Trophoblast cell (in vitro differentiated cells and primary cell): ENCODE measurements around the gene UTRN.

Experiments
- DNase-seq, 2 donors: peaks; one replicate each; pipeline ENCODE4 v3.0.0-alpha.2; 2016
- H2AFZ ChIP-seq: 2 replicates; pipeline ENCODE4 v1.6.1; 2013; ENCODE audit warnings: low read length, moderate library complexity, mild to moderate bottlenecking; ENCODE audit not compliant: insufficient read depth, poor library complexity
- H2AK5ac ChIP-seq: 2 replicates; pipeline ENCODE4 v1.6.1; 2013; ENCODE audit warnings: mild to moderate bottlenecking, low read length
- H2BK120ac ChIP-seq: 2 replicates; pipeline ENCODE4 v1.6.1; 2013; ENCODE audit warnings: low read length, mild to moderate bottlenecking, moderate library complexity; ENCODE audit not compliant: insufficient read depth, poor library complexity
- H2BK12ac ChIP-seq: 2 replicates; pipeline ENCODE4 v1.6.1; 2013; ENCODE audit warnings: mild to moderate bottlenecking, low read length, moderate library complexity
- H2BK5ac ChIP-seq: 2 replicates; pipeline ENCODE4 v1.6.1; 2013; ENCODE audit warnings: low read length, low read depth, moderate library complexity, mild to moderate bottlenecking; ENCODE audit not compliant: poor library complexity
- H3K14ac ChIP-seq: 2 replicates; pipeline ENCODE4 v1.6.1; 2013; ENCODE audit warnings: mild to moderate bottlenecking, low read length
- H3K18ac ChIP-seq: 2 replicates; pipeline ENCODE4 v1.6.1; 2013; ENCODE audit warnings: mild to moderate bottlenecking, low read length
- H3K23ac ChIP-seq: 2 replicates; pipeline ENCODE4 v1.6.1; 2013; ENCODE audit warnings: low read length
- H3K27ac ChIP-seq: 2 replicates; pipeline ENCODE4 v1.5.1; 2013; ENCODE audit warnings: low read depth, mild to moderate bottlenecking, inconsistent platforms, low read length, moderate library complexity
- H3K27me3 ChIP-seq: 2 replicates; pipeline ENCODE4 v1.6.1; 2013; ENCODE audit warnings: inconsistent platforms, mild to moderate bottlenecking, low read length, moderate library complexity; ENCODE audit not compliant: insufficient read depth
- H3K36me3 ChIP-seq, 2 experiments: 1 replicate in 1 of 2; 2 replicates in 1 of 2; pipeline ENCODE4 v1.6.1; 2013; ENCODE audit warnings: low read length in 2 of 2, mild to moderate bottlenecking in 2 of 2, moderate library complexity in 1 of 2; ENCODE audit not compliant: insufficient read depth in 2 of 2, control insufficient read depth in 1 of 2
- H3K4ac ChIP-seq: 2 replicates; pipeline ENCODE4 v1.6.1; 2013; ENCODE audit warnings: low read depth, mild to moderate bottlenecking, low read length, moderate library complexity
- H3K4me1 ChIP-seq, 2 experiments: 1 replicate in 1 of 2; 2 replicates in 1 of 2; pipeline ENCODE4 v1.6.1; 2013; ENCODE audit warnings: low read length in 2 of 2, mild to moderate bottlenecking in 2 of 2, moderate library complexity in 1 of 2; ENCODE audit not compliant: insufficient read depth in 2 of 2, control insufficient read depth in 1 of 2
- H3K4me2 ChIP-seq: 2 replicates; pipeline ENCODE4 v1.6.1; 2013; ENCODE audit warnings: inconsistent platforms, mild to moderate bottlenecking, low read length, moderate library complexity
- H3K4me3 ChIP-seq: 2 replicates; pipeline ENCODE4 v1.5.1; 2013; ENCODE audit warnings: mild to moderate bottlenecking, low read depth, low read length, inconsistent platforms
- H3K79me1 ChIP-seq: one replicate; pipeline ENCODE4 v1.6.1; 2013; ENCODE audit warnings: low read length
- H3K79me2 ChIP-seq: 2 replicates; pipeline ENCODE4 v1.6.1; 2013; ENCODE audit warnings: low read length, mild to moderate bottlenecking; ENCODE audit not compliant: control insufficient read depth, insufficient read depth, poor library complexity
- H3K9ac ChIP-seq: 2 replicates; pipeline ENCODE4 v1.6.1; 2013; ENCODE audit warnings: mild to moderate bottlenecking, low read length
- H3K9me3 ChIP-seq: 2 replicates; pipeline ENCODE4 v1.6.1; 2013; ENCODE audit warnings: low read depth, mild to moderate bottlenecking, control low read depth, inconsistent platforms, low read length; ENCODE audit not compliant: insufficient read depth
- H4K12ac ChIP-seq: 2 replicates; pipeline ENCODE4 v1.6.1; 2013; ENCODE audit warnings: low read depth, mild to moderate bottlenecking, low read length, moderate library complexity
- H4K8ac ChIP-seq: 2 replicates; pipeline ENCODE4 v1.6.1; 2013; ENCODE audit warnings: low read depth, mild to moderate bottlenecking, low read length, moderate library complexity
- H4K91ac ChIP-seq: one replicate; pipeline ENCODE4 v1.6.1; 2013; ENCODE audit warnings: low read depth, mild to moderate bottlenecking, low read length, moderate library complexity
- WGBS: extraction: QIAGEN DNeasy Blood & Tissue Kit; methylation state at CpG from one replicate; pipeline ENCODE4 v1.1.7; 2013; ENCODE audit warnings: missing lambda C conversion rate; ENCODE audit not compliant: insufficient read length, insufficient coverage; ENCODE audit errors: extremely low coverage; 5-methylcytosine and 5-hydroxymethylcytosine counted together

UTRN gene

DNA sequence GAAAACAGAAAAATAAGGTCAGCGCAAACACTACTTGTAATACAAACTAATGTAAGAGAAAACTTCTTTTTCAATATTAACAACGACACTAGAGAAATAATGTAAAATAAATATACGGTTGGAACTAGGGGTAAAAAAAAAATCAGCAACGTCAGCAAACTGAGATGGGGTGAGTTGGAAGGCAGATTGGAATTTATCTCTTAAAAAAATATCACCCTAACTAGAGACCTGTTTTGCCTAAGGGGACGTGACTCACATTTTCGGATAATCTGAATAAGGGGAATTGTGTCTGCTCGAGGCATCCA is 705 bp upstream of the UTRN start:
- no peak overlapping the region for H2BK5ac ChIP-seq

GRCh38 chr6:144285548-144285797 is 338 bp downstream of the UTRN start:
- H4K91ac ChIP-seq: no peak overlapping the region
- H3K79me2 ChIP-seq: peaks cover 14% of the 10 kb centered on the region
- no peak overlapping the region for H4K12ac ChIP-seq
- H2AFZ ChIP-seq: no peak overlapping the region
- no peak overlapping the region for H2BK12ac ChIP-seq
- H3K9ac ChIP-seq: peak overlapping the region; percentile 73
- no peaks in the 10 kb centered on the region for H3K9me3 ChIP-seq
- no peak overlapping the region for H3K14ac ChIP-seq
- peaks cover 16% of the 10 kb centered on the region for H3K79me1 ChIP-seq
- H3K27me3 ChIP-seq: no peaks in the 10 kb centered on the region
- WGBS: no CpG with 5 or more reads among the region's 15 CpGs
- peak overlapping the region; percentile 73 for H3K4me2 ChIP-seq
- peak overlapping the region; percentile 88 for H3K4me3 ChIP-seq
- peak overlapping the region; percentile 29 for H2BK5ac ChIP-seq
- H3K4me1 ChIP-seq: no peaks in the 10 kb centered on the region
- no peak for DNase-seq
- no peak overlapping the region for H4K8ac ChIP-seq
- H2AK5ac ChIP-seq: no peak overlapping the region
- no peak overlapping the region for H3K23ac ChIP-seq
- peak overlapping the region; percentile 99 for H3K27ac ChIP-seq
- no peak overlapping the region for H3K18ac ChIP-seq
- H2BK120ac ChIP-seq: no peak overlapping the region
- no peak overlapping the region for H3K4ac ChIP-seq
- H3K36me3 ChIP-seq: no peaks in the 10 kb centered on the region

More for the DNA sequence above, 705 bp upstream of the UTRN start:
- WGBS: no CpG with 5 or more reads among the region's 7 CpGs
- no peaks in the 10 kb centered on the region for H3K9me3 ChIP-seq
- peaks cover 14% of the 10 kb centered on the region for H3K79me2 ChIP-seq
- H4K91ac ChIP-seq: peak overlapping the region; percentile 93
- H3K9ac ChIP-seq: peak overlapping the region; percentile 81
- H3K14ac ChIP-seq: peak overlapping the region; percentile 95
- no peak overlapping the region for H2BK120ac ChIP-seq
- H3K4me2 ChIP-seq: peak overlapping the region; percentile 73
- H2AFZ ChIP-seq: peak overlapping the region; percentile 85
- H3K4me1 ChIP-seq: no peaks in the 10 kb centered on the region
- peaks cover 16% of the 10 kb centered on the region for H3K79me1 ChIP-seq
- no peak for DNase-seq
- no peak overlapping the region for H4K8ac ChIP-seq
- peak overlapping the region; percentile 88 for H3K4me3 ChIP-seq
- peak overlapping the region; percentile 65 for H3K4ac ChIP-seq
- H3K27me3 ChIP-seq: no peaks in the 10 kb centered on the region
- H3K27ac ChIP-seq: peak overlapping the region; percentile 99
- H4K12ac ChIP-seq: no peak overlapping the region
- no peak overlapping the region for H2BK12ac ChIP-seq
- no peak overlapping the region for H3K18ac ChIP-seq
- H2AK5ac ChIP-seq: no peak overlapping the region
- no peaks in the 10 kb centered on the region for H3K36me3 ChIP-seq
- no peak overlapping the region for H3K23ac ChIP-seq

DNA sequence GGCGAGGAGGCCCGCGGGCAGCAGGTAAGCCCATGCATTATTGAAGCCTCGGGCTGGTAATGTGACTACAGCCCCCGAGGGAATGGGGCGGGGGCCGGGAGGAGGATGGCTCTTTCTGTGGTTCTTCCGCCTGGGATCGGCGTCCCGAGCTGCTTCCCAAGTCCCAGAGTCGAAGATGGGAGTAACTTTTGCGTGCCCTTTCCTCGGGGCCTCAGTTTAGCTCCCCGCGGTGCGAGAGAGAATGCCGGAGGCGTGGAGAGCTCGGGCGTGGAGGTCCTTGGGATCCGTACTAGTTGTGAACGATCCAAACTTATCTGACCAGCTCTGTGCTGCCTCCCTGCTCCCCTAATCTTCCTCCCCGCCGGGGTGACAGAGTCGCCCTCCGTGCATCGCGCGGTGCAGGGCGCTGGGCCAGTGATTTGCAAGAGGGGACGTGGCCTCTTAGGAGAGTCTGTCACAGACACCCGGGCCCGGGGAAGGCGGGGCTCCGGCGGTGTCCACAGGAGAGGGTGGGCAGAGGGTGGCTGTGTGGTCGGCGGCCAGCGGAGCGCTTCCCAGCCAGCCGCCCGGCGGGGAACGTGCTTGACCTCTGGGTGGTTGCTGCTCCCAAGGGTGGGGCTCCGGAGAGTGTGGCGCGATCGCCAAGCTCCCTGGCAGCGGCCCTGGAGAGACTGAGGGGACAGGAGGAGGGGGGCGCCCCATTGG is 815 bp downstream of the UTRN start:
- Histone ChIP-seq H3K4me3 (peak overlapping the region; percentile 85), H4K8ac (peak overlapping the region; percentile 80), H4K91ac (peak overlapping the region; percentile 16), H2BK120ac (peak overlapping the region; percentile 60), H3K36me3 (no peaks in the 10 kb centered on the region), H3K4me1 (no peaks in the 10 kb centered on the region), H3K79me2 (peaks cover 14% of the 10 kb centered on the region), H2BK5ac (peak overlapping the region; percentile 58), H4K12ac (peak overlapping the region; percentile 35), H3K4ac (peak overlapping the region; percentile 75), H3K9ac (peak overlapping the region; percentile 73), H3K79me1 (peaks cover 16% of the 10 kb centered on the region), H2AFZ (peak overlapping the region; percentile 3), H3K27me3 (no peaks in the 10 kb centered on the region), H3K4me2 (peak overlapping the region; percentile 73), H3K18ac (peak overlapping the region; percentile 86), H3K23ac (no peak overlapping the region), H2BK12ac (no peak overlapping the region), H3K14ac (peak overlapping the region; percentile 25), H3K9me3 (no peaks in the 10 kb centered on the region), H3K27ac (peak overlapping the region; percentile 99), H2AK5ac (no peak overlapping the region)
- peak; percentile 18 to 39 for DNase-seq
- no CpG with 5 or more reads among the region's 51 CpGs for WGBS

DNA sequence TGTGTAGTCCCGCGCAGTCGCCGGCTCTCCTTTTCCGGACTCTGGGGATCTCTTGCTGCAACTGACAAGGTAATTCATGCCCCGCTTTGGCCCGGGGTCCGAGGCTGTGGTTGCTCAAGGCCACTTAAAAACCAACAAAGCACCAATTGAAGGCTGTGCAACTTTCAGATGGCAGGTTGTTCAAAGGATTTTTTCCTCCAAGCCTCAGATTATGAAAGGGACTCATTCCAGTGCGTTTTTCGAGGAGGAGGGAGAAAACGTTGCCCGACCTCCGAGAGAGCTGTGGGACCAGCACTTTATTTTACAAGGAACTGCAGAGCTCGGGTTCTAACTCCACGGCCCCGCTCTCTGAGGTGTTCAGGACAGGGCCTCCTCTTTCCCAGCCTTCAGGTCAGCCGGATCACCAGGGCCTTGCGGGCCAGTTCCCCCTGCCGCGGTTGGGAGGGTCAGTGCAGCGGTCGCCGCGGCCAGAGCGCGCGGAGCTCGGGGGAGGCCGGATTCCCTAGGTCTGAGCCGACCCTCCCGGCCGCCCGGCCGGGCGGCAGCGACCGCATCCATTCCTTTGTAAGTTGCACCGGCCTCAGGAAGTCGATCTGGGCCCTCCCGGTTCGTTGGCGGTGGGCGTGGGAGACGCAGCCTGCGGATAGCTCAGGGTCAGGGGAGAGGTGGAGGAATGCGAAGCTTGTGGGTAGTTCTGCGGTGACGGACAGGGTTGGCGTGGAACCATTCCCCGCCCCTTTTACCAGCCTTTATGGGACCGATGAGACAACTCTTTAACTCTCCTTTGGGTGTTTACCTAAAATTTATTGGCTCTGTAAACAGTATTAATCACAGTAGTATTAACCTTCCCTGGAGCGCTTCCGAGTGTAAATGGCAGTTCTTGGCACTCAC is 1.6 kb downstream of the UTRN start:
- Histone ChIP-seq H4K12ac (peak overlapping the region; percentile 6), H4K8ac (peak overlapping the region; percentile 72), H3K9me3 (no peaks in the 10 kb centered on the region), H2AFZ (peak overlapping the region; percentile 61), H3K4ac (peak overlapping the region; percentile 75), H3K4me3 (peak overlapping the region; percentile 85), H3K4me1 (no peaks in the 10 kb centered on the region), H2BK5ac (peak overlapping the region; percentile 42), H3K36me3 (no peaks in the 10 kb centered on the region), H3K79me1 (peaks cover 16% of the 10 kb centered on the region), H2AK5ac (no peak overlapping the region), H3K9ac (peak overlapping the region; percentile 78), H3K14ac (peak overlapping the region; percentile 25), H3K27ac (peak overlapping the region; percentile 99), H3K18ac (peak overlapping the region; percentile 86), H2BK120ac (peak overlapping the region; percentile 60), H3K79me2 (peaks cover 14% of the 10 kb centered on the region), H3K23ac (no peak overlapping the region), H3K27me3 (no peaks in the 10 kb centered on the region), H2BK12ac (no peak overlapping the region), H4K91ac (peak overlapping the region; percentile 16), H3K4me2 (peak overlapping the region; percentile 73)
- WGBS: no CpG with 5 or more reads among the region's 53 CpGs
- peak; percentile 15 to 26 for DNase-seq
